GM23338 (cell line): ENCODE measurements around the gene IGF2BP3. TPM values are rescaled to one million over a fixed set of nuclear protein-coding genes. Genes with fewer than 3 reads are reported as not detected.

Experiments used
- ATAC-seq: fragments of 200-7000 bp; cut with Tn5 transposase; 3 replicates; pipeline ENCODE4 v1.9.1; 2020
- DNase-seq: peaks from one replicate; pipeline ENCODE4 v3.0.0-alpha.2; 2015; ENCODE audit warnings: low spot score
- H2AFZ ChIP-seq: fragments of 200-600 bp; sonication (generic); 2 replicates; pipeline ENCODE4 v1.8.0; 2016; ENCODE audit warnings: antibody characterized with exemption, mild to moderate bottlenecking, moderate library complexity
- H3F3A ChIP-seq: fragments of 200-600 bp; sonication (generic); replicated peaks from 2 replicates; pipeline ENCODE4 v1.8.0; 2017; ENCODE audit warnings: antibody characterized with exemption, mixed run types, low read depth
- H3K27ac ChIP-seq: fragments of 200-600 bp; sonication (generic); 2 replicates; pipeline ENCODE4 v1.6.1; 2016; ENCODE audit warnings: low read depth
- H3K27me3 ChIP-seq: fragments of 200-600 bp; sonication (generic); 2 replicates; pipeline ENCODE4 v1.8.0; 2016; ENCODE audit warnings: mild to moderate bottlenecking, mixed run types, moderate library complexity; ENCODE audit not compliant: insufficient read depth
- H3K36me3 ChIP-seq: fragments of 200-600 bp; sonication (generic); 2 replicates; pipeline ENCODE4 v1.8.0; 2016; ENCODE audit warnings: mild to moderate bottlenecking; ENCODE audit not compliant: insufficient read depth
- H3K4me1 ChIP-seq: fragments of 200-600 bp; sonication (generic); 2 replicates; pipeline ENCODE4 v1.8.0; 2016; ENCODE audit warnings: mild to moderate bottlenecking, moderate library complexity; ENCODE audit not compliant: insufficient read depth
- H3K4me2 ChIP-seq: fragments of 200-600 bp; sonication (generic); 2 replicates; pipeline ENCODE4 v1.7.1; 2017; ENCODE audit warnings: mixed run types
- H3K4me3 ChIP-seq: fragments of 200-600 bp; sonication (generic); 2 replicates; pipeline ENCODE4 v1.6.1; 2016; ENCODE audit warnings: mixed run types
- H3K79me2 ChIP-seq: fragments of 200-600 bp; sonication (generic); replicated peaks from 2 replicates; pipeline ENCODE4 v1.8.0; 2017; ENCODE audit warnings: mild to moderate bottlenecking; ENCODE audit not compliant: insufficient read depth
- H3K9me2 ChIP-seq: fragments of 200-600 bp; sonication (generic); 2 replicates; pipeline ENCODE4 v1.8.0; 2017; ENCODE audit not compliant: insufficient read depth
- H4K20me1 ChIP-seq: fragments of 200-600 bp; sonication (generic); replicated peaks from 2 replicates; pipeline ENCODE4 v1.8.0; 2017; ENCODE audit warnings: mild to moderate bottlenecking; ENCODE audit not compliant: insufficient read depth
- H3K27ac Mint-ChIP-seq: 2 replicates; pipeline ENCODE4 v1.8.0; 2020; ENCODE audit warnings: inconsistent platforms, mild to moderate bottlenecking, moderate library complexity, mixed read lengths
- H3K27me3 Mint-ChIP-seq: 3 replicates; pipeline ENCODE4 v1.8.0; 2022; ENCODE audit warnings: low read depth, mild to moderate bottlenecking, moderate library complexity, mixed read lengths, inconsistent platforms; ENCODE audit not compliant: insufficient read depth, poor library complexity
- H3K36me3 Mint-ChIP-seq: 3 replicates; pipeline ENCODE4 v1.8.0; 2021; ENCODE audit warnings: low read depth, mild to moderate bottlenecking, inconsistent platforms, moderate library complexity, mixed read lengths
- H3K4me1 Mint-ChIP-seq: 3 replicates; pipeline ENCODE4 v1.8.0; 2020; ENCODE audit warnings: mild to moderate bottlenecking, inconsistent platforms, mixed read lengths
- H3K4me3 Mint-ChIP-seq: 3 replicates; pipeline ENCODE4 v1.8.0; 2021; ENCODE audit warnings: moderate library complexity, mild to moderate bottlenecking, inconsistent platforms, mixed read lengths
- H3K9me3 Mint-ChIP-seq: 3 replicates; pipeline ENCODE4 v1.8.0; 2020; ENCODE audit warnings: moderate library complexity, mild to moderate bottlenecking, inconsistent platforms, mixed read lengths
- CREB1 ChIP-seq: fragments of 250-450 bp; sonication (Bioruptor Pico); IDR thresholded peaks from 2 replicates; pipeline ENCODE4 v1.5.0; 2020; ENCODE audit warnings: low read depth, mild to moderate bottlenecking, moderate library complexity
- CTCF ChIP-seq, 2 experiments: fragments of 200-600 bp in 1 of 2; sonication (generic) in 1 of 2; conservative IDR thresholded peaks; 2 replicates each; pipeline versions ENCODE4 v1.5.1 to v1.6.1; 2016 to 2017; ENCODE audit warnings: antibody characterized with exemption in 2 of 2, low read depth in 2 of 2, mild to moderate bottlenecking in 2 of 2, moderate library complexity in 1 of 2
- ETS1 ChIP-seq: IDR thresholded peaks from 2 replicates; pipeline ENCODE4 v1.6.1; 2016; ENCODE audit warnings: antibody characterized with exemption
- EZH2 ChIP-seq: fragments of 200-600 bp; sonication (generic); IDR thresholded peaks from one replicate; pipeline ENCODE4 v1.8.0; 2017; ENCODE audit warnings: antibody characterized with exemption, mild to moderate bottlenecking, low read depth; ENCODE audit not compliant: unreplicated experiment
- EZH2phosphoT487 ChIP-seq: fragments of 200-600 bp; sonication (generic); IDR thresholded peaks from one replicate; pipeline ENCODE4 v1.8.1; 2018; ENCODE audit warnings: antibody characterized with exemption; ENCODE audit not compliant: unreplicated experiment
- JUNB ChIP-seq: IDR thresholded peaks from one replicate; pipeline ENCODE4 v1.6.1; 2016; ENCODE audit warnings: antibody characterized with exemption; ENCODE audit not compliant: unreplicated experiment
- NANOG ChIP-seq: IDR thresholded peaks from 2 replicates; pipeline ENCODE4 v1.6.1; 2016; ENCODE audit warnings: antibody characterized with exemption, borderline replicate concordance
- POLR2AphosphoS5 ChIP-seq: IDR thresholded peaks from 2 replicates; pipeline ENCODE4 v1.6.1; 2016; ENCODE audit warnings: antibody characterized with exemption, low read depth
- REST ChIP-seq: IDR thresholded peaks from one replicate; pipeline ENCODE4 v1.6.1; 2018; ENCODE audit warnings: antibody characterized with exemption; ENCODE audit not compliant: unreplicated experiment
- STAT1 ChIP-seq: IDR thresholded peaks from one replicate; pipeline ENCODE4 v1.6.1; 2016; ENCODE audit warnings: antibody characterized with exemption; ENCODE audit not compliant: unreplicated experiment
- ZNF114 ChIP-seq: fragments of 250-450 bp; sonication (Bioruptor Pico); IDR thresholded peaks from 2 replicates; pipeline ENCODE4 v1.5.0; 2020; ENCODE audit warnings: mild to moderate bottlenecking, moderate library complexity
- ZNF331 ChIP-seq: fragments of 250-450 bp; sonication (Bioruptor Pico); IDR thresholded peaks from 2 replicates; pipeline ENCODE4 v1.5.0; 2020; ENCODE audit warnings: low read depth, mild to moderate bottlenecking, moderate library complexity
- ZNF462 ChIP-seq: fragments of 250-450 bp; sonication (Bioruptor Pico); IDR thresholded peaks from 2 replicates; pipeline ENCODE4 v1.5.0; 2020; ENCODE audit warnings: mild to moderate bottlenecking, moderate library complexity
- polyA plus RNA-seq: library from polyadenylated mRNA; unstranded; fragments of >200 nt; fragmentation: Nextera tagmentation; extraction: Ambion mirVana; gene quantifications from 2 replicates; pipeline ENCODE4 v1.2.1, GENCODE V29; 2016
- total RNA-seq: library from RNA; depleted of rRNA; stranded (reverse); fragments of >200 nt; shearing (Covaris generic); gene quantifications from 2 replicates; pipeline ENCODE4 v1.2.3, GENCODE V29; 2014

Gene IGF2BP3
- total and polyA plus RNA-seq, 2 experiments from 2014 or later = 52.0 to 183 TPM

GRCh38 chr7:23336799-23337283 is 133.4 kb downstream of the IGF2BP3 start:
- H3K27ac Mint-ChIP-seq = no peak overlapping the region
- Histone ChIP-seq H3K27me3 (no peaks in the 10 kb centered on the region), H3K79me2 (peaks cover 5% of the 10 kb centered on the region; the same call in 1 of the 2 replicates), H3K4me1 (no peaks in the 10 kb centered on the region), H3K4me2 (no peak overlapping the region), H4K20me1 (peaks cover 8% of the 10 kb centered on the region), H3K36me3 (peaks cover 58% of the 10 kb centered on the region), H3K9me2 (no peaks in the 10 kb centered on the region), H2AFZ (no peak overlapping the region), H3K4me3 (no peak overlapping the region), H3F3A (peaks cover 11% of the 10 kb centered on the region; the same call in 1 of the 2 replicates), H3K27ac (no peak overlapping the region)
- H3K4me3 Mint-ChIP-seq = no peak overlapping the region
- TF ChIP-seq REST (no peak), NANOG (no peak), ETS1 (no peak), EZH2phosphoT487 (no peak), ZNF114 (CRISPR knock-in tag) (no peak), STAT1 (no peak), CREB1 (no peak), CTCF (conservative IDR thresholded peaks at IDR 0.05; ENCODE audit: low read depth in 2 of 2) (no peak), ZNF331 (no peak), ZNF462 (CRISPR knock-in tag) (no peak), JUNB (no peak), POLR2AphosphoS5 (no peak), EZH2 (no peak)
- H3K4me1 Mint-ChIP-seq = no peaks in the 10 kb centered on the region
- H3K36me3 Mint-ChIP-seq = peaks cover 97% of the 10 kb centered on the region
- DNase-seq (no peak), ATAC-seq (no peak)
- no peaks in the 10 kb centered on the region; the same call in 2 of the 3 replicates for H3K9me3 Mint-ChIP-seq
- peaks cover 2% of the 10 kb centered on the region for H3K27me3 Mint-ChIP-seq
